H1 (cell line): Measurements from ENCODE around the gene EFCAB8. TPM values are rescaled to one million over a fixed set of nuclear protein-coding genes. Genes with fewer than 3 reads are reported as not detected.

Source experiments
- CTCF ChIA-PET: fragments of 300-600 bp; sonication (Branson Sonifier 250); formaldehyde crosslinking; loops from one replicate; lab custom pipeline; 2021; ENCODE audit not compliant: partially characterized antibody; lab: Charles Lee
- POLR2A ChIA-PET: fragments of 300-600 bp; sonication (Branson Sonifier 250); formaldehyde crosslinking; loops from one replicate; lab custom pipeline; 2021; ENCODE audit warnings: inconsistent platforms; ENCODE audit not compliant: partially characterized antibody; lab: Charles Lee
- DNase-seq, 2 experiments: peaks; one replicate each; pipeline versions ENCODE4 v3.0.0 to v3.0.0-alpha.2; 2010 to 2022; ENCODE audit warnings: low spot score in 2 of 2, low read depth in 1 of 2, mixed read lengths in 1 of 2
- FAIRE-seq: peaks from 2 replicates; lab custom pipeline; 2011; peaks lifted over from hg19 to GRCh38; lab: Jason Lieb, UNC
- H2AFZ ChIP-seq: 2 replicates; pipeline ENCODE4 v1.8.1; 2012; ENCODE audit warnings: low read length, inconsistent platforms
- H2AK5ac ChIP-seq: 2 replicates; pipeline ENCODE4 v1.6.1; 2013; ENCODE audit warnings: low read depth, low read length
- H2BK120ac ChIP-seq: replicated peaks from 2 replicates; pipeline ENCODE3; 2013; ENCODE audit warnings: low read depth, low read length, inconsistent platforms
- H2BK12ac ChIP-seq: 2 replicates; pipeline ENCODE4 v1.6.1; 2013; ENCODE audit warnings: low read depth, low read length
- H2BK15ac ChIP-seq: 2 replicates; pipeline ENCODE4 v1.6.1; 2013; ENCODE audit warnings: low read length
- H2BK20ac ChIP-seq: 2 replicates; pipeline ENCODE4 v1.6.1; 2013; ENCODE audit warnings: low read length
- H2BK5ac ChIP-seq: 2 replicates; pipeline ENCODE4 v1.6.1; 2013; ENCODE audit warnings: low read depth, low read length
- H3K14ac ChIP-seq: 2 replicates; pipeline ENCODE4 v1.6.1; 2013; ENCODE audit warnings: inconsistent platforms; ENCODE audit not compliant: insufficient read length
- H3K18ac ChIP-seq: 2 replicates; pipeline ENCODE4 v1.6.1; 2013; ENCODE audit warnings: low read length; ENCODE audit errors: extremely low read depth
- H3K23ac ChIP-seq: 2 replicates; pipeline ENCODE4 v1.6.1; 2013; ENCODE audit warnings: inconsistent platforms; ENCODE audit not compliant: insufficient read length
- H3K23me2 ChIP-seq: 2 replicates; pipeline ENCODE4 v1.6.1; 2013; ENCODE audit warnings: low read depth, low read length
- H3K27ac ChIP-seq: 2 replicates; pipeline ENCODE4 v1.6.1; 2011; ENCODE audit warnings: low read depth, low read length, inconsistent platforms
- H3K27me3 ChIP-seq, 4 experiments: replicated peaks in 1 of 4; 1 replicate in 1 of 4; 2 replicates in 3 of 4; pipeline versions ENCODE4 v1.6.1 to v1.8.1; 2011 to 2013; ENCODE audit warnings: low read length in 3 of 4, mild to moderate bottlenecking in 3 of 4, inconsistent platforms in 2 of 4, mixed read lengths in 2 of 4, moderate library complexity in 1 of 4; ENCODE audit not compliant: control insufficient read depth in 3 of 4, insufficient read depth in 3 of 4; ENCODE audit errors: extremely low read depth in 1 of 4
- H3K36me3 ChIP-seq, 4 experiments: 2 replicates each; pipeline versions ENCODE4 v1.6.1 to v1.8.1; 2011 to 2013; ENCODE audit warnings: mild to moderate bottlenecking in 4 of 4, low read length in 3 of 4, moderate library complexity in 2 of 4, control low read depth in 1 of 4, inconsistent platforms in 1 of 4; ENCODE audit not compliant: insufficient read depth in 4 of 4, control insufficient read depth in 2 of 4
- H3K4ac ChIP-seq: replicated peaks from 2 replicates; pipeline ENCODE3; 2013; ENCODE audit warnings: low read length, low read depth, mixed read lengths, inconsistent platforms; ENCODE audit not compliant: insufficient read length
- H3K4me1 ChIP-seq, 4 experiments: replicated peaks in 1 of 4; 1 replicate in 1 of 4; 2 replicates in 3 of 4; pipeline versions ENCODE4 v1.6.1 to v1.8.1; 2011 to 2013; ENCODE audit warnings: low read length in 3 of 4, inconsistent platforms in 2 of 4, mixed read lengths in 1 of 4; ENCODE audit not compliant: insufficient read depth in 4 of 4, control insufficient read depth in 3 of 4
- H3K4me2 ChIP-seq, 2 experiments: 2 replicates each; pipeline versions ENCODE4 v1.6.1 to v1.8.1; 2011 to 2013; ENCODE audit warnings: low read depth in 2 of 2, low read length in 2 of 2, control low read depth in 1 of 2, inconsistent platforms in 1 of 2, mild to moderate bottlenecking in 1 of 2; ENCODE audit not compliant: insufficient read depth in 1 of 2
- H3K4me3 ChIP-seq, 4 experiments: fragments of 200-600, 300-600 bp in 1 of 4; sonication (generic), shearing (Covaris generic), sonication (Bioruptor Twin) in 1 of 4; 2 replicates each; pipeline versions ENCODE4 v1.5.1 to v1.8.1; 2011 to 2016; ENCODE audit warnings: low read length in 4 of 4, low read depth in 3 of 4, control low read depth in 2 of 4, inconsistent platforms in 2 of 4, mild to moderate bottlenecking in 2 of 4, mixed read lengths in 1 of 4, moderate library complexity in 1 of 4; ENCODE audit not compliant: insufficient read depth in 2 of 4; ENCODE audit errors: extremely low read depth in 1 of 4
- H3K56ac ChIP-seq: replicated peaks from 2 replicates; pipeline ENCODE3; 2013; ENCODE audit warnings: low read depth, mild to moderate bottlenecking, mixed read lengths, low read length, inconsistent platforms; ENCODE audit not compliant: insufficient read length
- H3K79me1 ChIP-seq: 2 replicates; pipeline ENCODE4 v1.6.1; 2013; ENCODE audit warnings: low read depth, low read length, control low read depth
- H3K79me2 ChIP-seq, 2 experiments: 2 replicates each; pipeline versions ENCODE4 v1.6.1 to v1.8.1; 2012 to 2013; ENCODE audit warnings: low read length in 2 of 2, mild to moderate bottlenecking in 2 of 2, inconsistent platforms in 1 of 2; ENCODE audit not compliant: insufficient read depth in 2 of 2, control insufficient read depth in 1 of 2
- H3K9ac ChIP-seq, 4 experiments: replicated peaks in 1 of 4; 1 replicate in 1 of 4; 2 replicates in 3 of 4; pipeline versions ENCODE4 v1.6.1 to v1.8.1; 2011 to 2013; ENCODE audit warnings: low read depth in 3 of 4, low read length in 3 of 4, control low read depth in 2 of 4, mild to moderate bottlenecking in 2 of 4, moderate library complexity in 2 of 4, inconsistent platforms in 1 of 4; ENCODE audit errors: extremely low read depth in 1 of 4
- H3K9me3 ChIP-seq, 2 experiments: 2 replicates each; pipeline versions ENCODE4 v1.6.1 to v1.8.1; 2012 to 2013; ENCODE audit warnings: mild to moderate bottlenecking in 2 of 2, moderate library complexity in 2 of 2, control low read depth in 1 of 2, inconsistent platforms in 1 of 2, low read depth in 1 of 2, low read length in 1 of 2, mixed read lengths in 1 of 2; ENCODE audit not compliant: insufficient read depth in 2 of 2
- H4K20me1 ChIP-seq, 2 experiments: replicated peaks in 1 of 2; 2 replicates each; pipeline versions ENCODE3 to v1.8.1; 2011 to 2013; ENCODE audit warnings: inconsistent platforms in 2 of 2, low read length in 2 of 2, mild to moderate bottlenecking in 1 of 2; ENCODE audit not compliant: insufficient read depth in 2 of 2, control insufficient read depth in 1 of 2
- H4K5ac ChIP-seq: 2 replicates; pipeline ENCODE4 v1.6.1; 2013; ENCODE audit warnings: low read length, low read depth, mixed read lengths, inconsistent platforms; ENCODE audit not compliant: insufficient read length
- H4K8ac ChIP-seq: 2 replicates; pipeline ENCODE4 v1.8.0; 2013; ENCODE audit warnings: mild to moderate bottlenecking, moderate library complexity, low read length, inconsistent platforms; ENCODE audit not compliant: insufficient read depth; ENCODE audit errors: extremely low read depth
- H4K91ac ChIP-seq: replicated peaks from 2 replicates; pipeline ENCODE3; 2013; ENCODE audit warnings: low read length, mixed read lengths, inconsistent platforms; ENCODE audit not compliant: insufficient read length
- CHD1 ChIP-seq: IDR thresholded peaks from 2 replicates; pipeline ENCODE4 v1.6.1; 2012; ENCODE audit warnings: low read depth, low read length, improper control_type of control experiment
- FOSL1 ChIP-seq: IDR thresholded peaks from 2 replicates; pipeline ENCODE4 v1.6.1; 2011; ENCODE audit warnings: mild to moderate bottlenecking, low read depth, low read length, moderate library complexity; ENCODE audit not compliant: insufficient read depth
- GABPA ChIP-seq: IDR thresholded peaks from 2 replicates; pipeline ENCODE4 v1.6.1; 2011; ENCODE audit warnings: mild to moderate bottlenecking, low read length, moderate library complexity, borderline replicate concordance; ENCODE audit not compliant: insufficient read depth
- KDM4A ChIP-seq: IDR thresholded peaks from one replicate; pipeline ENCODE4 v1.7.1; 2012; ENCODE audit warnings: low read depth, mild to moderate bottlenecking, moderate library complexity, low read length, inconsistent platforms; ENCODE audit not compliant: severe bottlenecking
- ZNF274 ChIP-seq: IDR thresholded peaks from 2 replicates; pipeline ENCODE4 v1.7.0; 2012; ENCODE audit warnings: low read length, borderline replicate concordance; ENCODE audit errors: extremely low read depth
- WGBS, 2 experiments: shearing (Covaris generic) in 1 of 2; methylation state at CpG; one replicate each; pipeline versions ENCODE4 v1.1.6 to v1.1.7; 2013 to 2015; ENCODE audit warnings: low lambda C conversion rate in 2 of 2, mixed read lengths in 2 of 2, inconsistent platforms in 1 of 2, low coverage in 1 of 2, missing lambda C conversion rate in 1 of 2; ENCODE audit not compliant: insufficient replicate concordance in 2 of 2, insufficient coverage in 1 of 2, insufficient read length in 1 of 2; ENCODE audit errors: extremely low coverage in 1 of 2, missing lambda C conversion rate in 1 of 2; 5-methylcytosine and 5-hydroxymethylcytosine counted together
- polyA plus RNA-seq, 7 experiments: library from polyadenylated mRNA; depleted of rRNA in 3 of 7; stranded (reverse) in 5 of 7; unstranded in 2 of 7; fragments of >200 nt in 5 of 7; fragments of 200-250 nt in 2 of 7; gene quantifications; 1 replicate in 5 of 7; 2 replicates in 1 of 7; 4 replicates in 1 of 7; pipeline versions ENCODE4 v1.2.1 to v1.2.3, GENCODE V29; 2011 to 2013; ENCODE audit warnings: missing spikeins in 2 of 7, mixed read lengths in 2 of 7
- total RNA-seq: library from RNA; stranded (reverse); fragmentation: NEBNext Ultra II Directional; extraction: Animal tissue kit (Norgen Biotek cat#: 25700); gene quantifications from 2 replicates; pipeline ENCODE4 v1.2.1, GENCODE V29; 2021
- TF ChIP-seq, protein P1 (sequence below): IDR thresholded peaks from 2 replicates; pipeline ENCODE4 v1.6.1; 2012; ENCODE audit warnings: low read length, inconsistent platforms

Gene EFCAB8
- total and polyA plus RNA-seq, 2 of the 8 experiments (the other 6 are each of a cell fraction or from before 2014, with no cell fraction given) = 0.06 to 0.20 TPM

- H3K79me2 ChIP-seq = no peaks in the 10 kb centered on the region
- no peaks in the 10 kb centered on the region for H4K20me1 ChIP-seq
- no peak overlapping the region for H2BK12ac ChIP-seq
- no peak overlapping the region for H3K4me2 ChIP-seq
- no peak overlapping the region for H2BK20ac ChIP-seq
- H3K79me1 ChIP-seq = no peaks in the 10 kb centered on the region
- no peaks in the 10 kb centered on the region for H3K23me2 ChIP-seq
- no peak overlapping the region for H2BK120ac ChIP-seq
- no peak overlapping the region for H3K4ac ChIP-seq
- DNase-seq = no peak
- H2BK15ac ChIP-seq = no peak overlapping the region
- no peak overlapping the region for H4K8ac ChIP-seq
- POLR2A ChIA-PET = no interaction called here
- no peak overlapping the region for H2BK5ac ChIP-seq
- no peaks in the 10 kb centered on the region for H3K36me3 ChIP-seq
- H3K9ac ChIP-seq = no peak overlapping the region
- CTCF ChIA-PET = no interaction called here
- no peak overlapping the region for H4K5ac ChIP-seq
- 82% methylated on average over 2 of the region's 3 CpGs; no CpG with 5 or more reads in 1 of the 2 experiments for WGBS, 2 experiments
- no peak overlapping the region for H3K23ac ChIP-seq
- no peak overlapping the region for H2AFZ ChIP-seq
- peak; percentile 36 for FAIRE-seq
- H3K27ac ChIP-seq = no peak overlapping the region
- H3K14ac ChIP-seq = no peak overlapping the region
- no peak overlapping the region for H4K91ac ChIP-seq
- no peak overlapping the region for H3K18ac ChIP-seq
- no peak overlapping the region for H2AK5ac ChIP-seq
- H3K9me3 ChIP-seq = no peaks in the 10 kb centered on the region
- H3K27me3 ChIP-seq = no peaks in the 10 kb centered on the region; a peak in 1 of 7 replicates
- H3K4me1 ChIP-seq = no peaks in the 10 kb centered on the region
- H3K4me3 ChIP-seq = no peak overlapping the region
- no peak overlapping the region for H3K56ac ChIP-seq
- TF ChIP-seq FOSL1 (no peak), GABPA (no peak), KDM4A (no peak), ZNF274 (no peak), CHD1 (no peak)
- TF ChIP-seq, protein P1, sequence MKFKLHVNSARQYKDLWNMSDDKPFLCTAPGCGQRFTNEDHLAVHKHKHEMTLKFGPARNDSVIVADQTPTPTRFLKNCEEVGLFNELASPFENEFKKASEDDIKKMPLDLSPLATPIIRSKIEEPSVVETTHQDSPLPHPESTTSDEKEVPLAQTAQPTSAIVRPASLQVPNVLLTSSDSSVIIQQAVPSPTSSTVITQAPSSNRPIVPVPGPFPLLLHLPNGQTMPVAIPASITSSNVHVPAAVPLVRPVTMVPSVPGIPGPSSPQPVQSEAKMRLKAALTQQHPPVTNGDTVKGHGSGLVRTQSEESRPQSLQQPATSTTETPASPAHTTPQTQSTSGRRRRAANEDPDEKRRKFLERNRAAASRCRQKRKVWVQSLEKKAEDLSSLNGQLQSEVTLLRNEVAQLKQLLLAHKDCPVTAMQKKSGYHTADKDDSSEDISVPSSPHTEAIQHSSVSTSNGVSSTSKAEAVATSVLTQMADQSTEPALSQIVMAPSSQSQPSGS = no peak
These were observed 70.4 kb downstream of the EFCAB8 start for GRCh38 chr20:32929162-32929561.
